ENCODE measurements around the gene TMEM123. TPM values are rescaled to one million over a fixed set of nuclear protein-coding genes. Genes with fewer than 3 reads are reported as not detected.

Gene TMEM123
- total and polyA plus RNA-seq, 2 of the 8 experiments (the other 6 are each of a cell fraction or from before 2014, with no cell fraction given), result 75.5 to 80.1 TPM

DNA sequence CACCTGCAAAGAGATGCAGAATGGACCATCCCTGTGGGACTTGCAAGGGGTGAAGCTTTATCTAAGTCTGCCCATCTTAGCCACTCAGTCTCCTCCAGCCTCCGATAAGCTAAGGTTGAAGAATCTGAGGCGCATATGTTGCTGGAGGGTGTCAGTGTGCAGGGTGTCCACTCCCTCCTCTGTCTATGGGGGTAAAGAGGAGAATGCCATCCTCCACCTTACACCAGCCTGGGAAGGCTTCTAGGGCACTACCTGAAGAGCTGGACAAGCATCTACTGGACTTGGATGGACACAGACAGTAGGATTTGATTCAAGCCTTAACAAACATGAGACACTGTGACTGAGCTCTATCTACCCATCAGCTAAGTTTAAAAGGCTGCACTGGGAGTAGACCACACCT lies 46.5 kb downstream of the TMEM123 start:
- Histone ChIP-seq H3K27ac (ENCODE audit: low read depth, low read length) (no peak overlapping the region), H4K91ac (replicated peaks; ENCODE audit: insufficient read length, low read length) (no peak overlapping the region), H3K79me2 (ENCODE audit: control insufficient read depth in 1 of 2, insufficient read depth in 2 of 2, low read length in 2 of 2) (peaks cover 0 to 12% of the 10 kb centered on the region in 2 experiments; a peak in 1 of 4 replicates), H2BK120ac (replicated peaks; ENCODE audit: low read depth, low read length) (no peak overlapping the region), H4K5ac (ENCODE audit: insufficient read length, low read depth, low read length) (no peak overlapping the region), H4K8ac (ENCODE audit: extremely low read depth, insufficient read depth, low read length) (no peak overlapping the region), H3K27me3 (replicated peaks in 1 of 4; ENCODE audit: control insufficient read depth in 3 of 4, extremely low read depth in 1 of 4, insufficient read depth in 3 of 4, low read length in 3 of 4) (no peaks in the 10 kb centered on the region), H3K4me1 (replicated peaks in 1 of 4; ENCODE audit: control insufficient read depth in 3 of 4, insufficient read depth in 4 of 4, low read length in 3 of 4) (no peaks in the 10 kb centered on the region), H3K23ac (ENCODE audit: insufficient read length) (no peak overlapping the region), H3K18ac (ENCODE audit: extremely low read depth, low read length) (no peak overlapping the region), H2BK15ac (ENCODE audit: low read length) (no peak overlapping the region), H2BK20ac (ENCODE audit: low read length) (no peak overlapping the region), H3K9me3 (ENCODE audit: insufficient read depth in 2 of 2, low read depth in 1 of 2, low read length in 1 of 2) (no peaks in the 10 kb centered on the region), H4K20me1 (replicated peaks in 1 of 2; ENCODE audit: control insufficient read depth in 1 of 2, insufficient read depth in 2 of 2, low read length in 2 of 2) (no peaks in the 10 kb centered on the region), H3K4me3 (ENCODE audit: extremely low read depth in 1 of 4, insufficient read depth in 2 of 4, low read depth in 3 of 4, low read length in 4 of 4) (no peak overlapping the region; a peak in 1 of 8 replicates), H3K36me3 (ENCODE audit: control insufficient read depth in 2 of 4, insufficient read depth in 4 of 4, low read length in 3 of 4) (peaks cover 0 to 8% (median 2%) of the 10 kb centered on the region in 4 experiments; a peak in 3 of 8 replicates), H3K23me2 (ENCODE audit: low read depth, low read length) (no peaks in the 10 kb centered on the region), H3K4me2 (ENCODE audit: insufficient read depth in 1 of 2, low read depth in 2 of 2, low read length in 2 of 2) (no peak overlapping the region), H2BK12ac (ENCODE audit: low read depth, low read length) (no peak overlapping the region), H3K14ac (ENCODE audit: insufficient read length) (no peak overlapping the region), H3K56ac (replicated peaks; ENCODE audit: insufficient read length, low read depth, low read length) (no peak overlapping the region), H2BK5ac (ENCODE audit: low read depth, low read length) (no peak overlapping the region), H3K9ac (replicated peaks in 1 of 4; ENCODE audit: extremely low read depth in 1 of 4, low read depth in 3 of 4, low read length in 3 of 4) (no peak overlapping the region), H3K79me1 (ENCODE audit: low read depth, low read length) (peaks cover 2% of the 10 kb centered on the region; the same call in 1 of the 2 replicates), H2AFZ (ENCODE audit: low read length) (no peak overlapping the region), H2AK5ac (ENCODE audit: low read depth, low read length) (no peak overlapping the region), H3K4ac (replicated peaks; ENCODE audit: insufficient read length, low read depth, low read length) (no peak overlapping the region)
- 88% methylated on average over 2 of the region's 2 CpGs; no CpG with 5 or more reads in 1 of the 2 experiments for WGBS, 2 experiments (ENCODE audit: extremely low coverage in 1 of 2, insufficient coverage in 1 of 2, insufficient read length in 1 of 2, insufficient replicate concordance in 2 of 2, low coverage in 1 of 2, low lambda C conversion rate in 2 of 2, missing lambda C conversion rate in 1 of 2)
- FAIRE-seq (no peak), DNase-seq (ENCODE audit: low read depth in 1 of 2, low spot score in 2 of 2) (no peak)
- no peak for TF ChIP-seq SAP30 (IDR thresholded peaks at IDR 0.05; ENCODE audit: insufficient read depth, insufficient replicate concordance, low read length)
- TF ChIP-seq SP4 (IDR thresholded peaks at IDR 0.05; ENCODE audit: low read length), result no peak
- no peak for TF ChIP-seq YY1 (IDR thresholded peaks at IDR 0.05; ENCODE audit: low read depth, low read length)
- no peak for TF ChIP-seq POU5F1 (IDR thresholded peaks at IDR 0.05; ENCODE audit: low read depth, low read length)
- TF ChIP-seq SP2 (IDR thresholded peaks at IDR 0.05; ENCODE audit: low read length), result no peak
- TF ChIP-seq POLR2AphosphoS5 (IDR thresholded peaks at IDR 0.05; ENCODE audit: low read depth, low read length), result no peak
- TF ChIP-seq SRF (IDR thresholded peaks at IDR 0.05; ENCODE audit: low read depth, low read length), result no peak
- no peak for TF ChIP-seq FOSL1 (IDR thresholded peaks at IDR 0.05; ENCODE audit: insufficient read depth, low read depth, low read length)
- no peak for TF ChIP-seq TEAD4 (IDR thresholded peaks at IDR 0.05; ENCODE audit: low read depth, low read length)
- no peak for TF ChIP-seq SP1 (IDR thresholded peaks at IDR 0.05; ENCODE audit: low read depth, low read length)
- TF ChIP-seq, protein P1, sequence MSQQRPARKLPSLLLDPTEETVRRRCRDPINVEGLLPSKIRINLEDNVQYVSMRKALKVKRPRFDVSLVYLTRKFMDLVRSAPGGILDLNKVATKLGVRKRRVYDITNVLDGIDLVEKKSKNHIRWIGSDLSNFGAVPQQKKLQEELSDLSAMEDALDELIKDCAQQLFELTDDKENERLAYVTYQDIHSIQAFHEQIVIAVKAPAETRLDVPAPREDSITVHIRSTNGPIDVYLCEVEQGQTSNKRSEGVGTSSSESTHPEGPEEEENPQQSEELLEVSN (IDR thresholded peaks at IDR 0.05), result no peak
- no peak for TF ChIP-seq RXRA (IDR thresholded peaks at IDR 0.05; ENCODE audit: insufficient read depth, low read depth, low read length)
- TF ChIP-seq RBBP5 (IDR thresholded peaks at IDR 0.05; ENCODE audit: borderline replicate concordance, low read depth, low read length), result no peak
- ChIA-PET POLR2A (ENCODE audit: partially characterized antibody) (interaction anchor here (0.6 to 1.6 kb wide), 4 partner anchors 14 to 208 kb away, joined by 3 to 5 read pairs (median 4); no protein-coding TSS in a partner anchor), CTCF (ENCODE audit: partially characterized antibody) (interaction anchor here (0.6 to 12.4 kb wide), 13 partner anchors 8 to 822 kb away, joined by 3 to 115 read pairs (median 4); no protein-coding TSS in a partner anchor)
